ENCODE results near the gene MED14.

The MED14 gene

GRCh38 chrX:40646489-40647306, 88.6 kb downstream of the MED14 start:
- TF ChIP-seq CTCF (conservative IDR thresholded peaks at IDR 0.05) (no peak), ZFX (IDR thresholded peaks at IDR 0.05) (peak; percentile 59)
- H3K27ac ChIP-seq: peak overlapping the region; percentile 93

GRCh38 chrX:40644821-40645358, 90.5 kb downstream of the MED14 start:
- no peak overlapping the region for H3K27ac ChIP-seq
- no peak for TF ChIP-seq CTCF (conservative IDR thresholded peaks at IDR 0.05)
- no peak for TF ChIP-seq ZFX (IDR thresholded peaks at IDR 0.05)

- no peak for TF ChIP-seq CTCF (conservative IDR thresholded peaks at IDR 0.05)
- TF ChIP-seq ZFX (IDR thresholded peaks at IDR 0.05): no peak
- H3K27ac ChIP-seq: no peak overlapping the region
These were observed 91.2 kb downstream of the MED14 start for GRCh38 chrX:40644176-40644575.

GRCh38 chrX:40637687-40638086, 97.7 kb downstream of the MED14 start:
- no peak overlapping the region for H3K27ac ChIP-seq
- TF ChIP-seq ZFX (IDR thresholded peaks at IDR 0.05) (no peak), CTCF (conservative IDR thresholded peaks at IDR 0.05) (no peak)

GRCh38 chrX:40632199-40632598, 103.1 kb downstream of the MED14 start:
- TF ChIP-seq ZFX (IDR thresholded peaks at IDR 0.05) (no peak), CTCF (conservative IDR thresholded peaks at IDR 0.05) (no peak)
- no peak overlapping the region for H3K27ac ChIP-seq

- no peak overlapping the region for H3K27ac ChIP-seq
- no peak for TF ChIP-seq ZFX (IDR thresholded peaks at IDR 0.05)
- no peak for TF ChIP-seq CTCF (conservative IDR thresholded peaks at IDR 0.05)
These were observed 106.8 kb downstream of the MED14 start for GRCh38 chrX:40628506-40628905.

- H3K27ac ChIP-seq: no peak overlapping the region
- TF ChIP-seq CTCF (conservative IDR thresholded peaks at IDR 0.05): no peak
- no peak for TF ChIP-seq ZFX (IDR thresholded peaks at IDR 0.05)
These were observed 110.0 kb downstream of the MED14 start for GRCh38 chrX:40625294-40625693.
